ENCODE data around the gene MEGF6. TPM values are rescaled to one million over a fixed set of nuclear protein-coding genes. Genes with fewer than 3 reads are reported as not detected.

MEGF6 gene
- total RNA-seq, 1 experiment from 2014 or later, result 21.3 TPM

DNA sequence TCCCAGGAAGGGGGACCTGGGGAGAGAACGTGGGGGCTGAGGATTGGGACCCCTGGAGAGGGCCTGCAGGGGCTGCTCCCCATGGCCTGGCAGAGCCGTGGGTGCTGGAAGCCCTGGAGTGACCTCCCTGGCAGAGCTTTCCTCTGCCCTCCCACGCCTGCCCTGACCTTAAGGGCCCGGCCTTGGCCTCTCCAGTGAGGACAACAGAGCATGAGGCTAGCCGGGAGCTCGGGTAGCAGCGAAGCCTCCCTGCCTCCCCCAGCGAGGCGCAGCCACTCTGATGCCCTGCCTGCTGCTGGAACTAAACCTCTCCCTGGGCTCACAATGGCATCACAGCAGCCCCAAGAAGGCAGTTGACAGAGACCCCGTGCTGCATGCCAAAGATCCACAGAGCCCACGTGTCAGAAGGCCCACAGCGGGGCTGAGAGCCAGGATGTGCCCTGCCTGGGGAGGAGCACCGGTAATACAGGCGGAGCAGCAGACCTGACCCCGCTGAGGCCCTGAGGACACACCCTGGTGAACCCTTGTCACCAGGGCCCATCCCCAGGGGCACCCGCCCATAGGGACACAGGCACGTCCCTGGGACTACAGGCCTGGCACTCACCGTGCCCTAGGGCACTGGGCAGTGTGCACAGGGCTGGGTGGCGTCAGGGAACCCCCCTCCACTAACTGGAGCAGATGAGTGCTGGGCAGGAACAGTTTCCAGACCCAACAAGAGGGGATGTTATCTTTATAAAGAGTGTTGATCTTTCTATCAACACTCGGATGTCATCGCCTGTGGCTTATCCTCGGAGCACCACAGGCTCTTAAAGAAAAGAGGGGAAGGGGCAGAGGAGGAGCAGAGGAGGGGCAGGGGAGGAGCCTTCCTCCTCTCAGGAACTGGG, 108.4 kb downstream of the MEGF6 start:
- Histone ChIP-seq H2BK120ac (ENCODE audit: low read depth, low read length, poor library complexity, severe bottlenecking) (no peak overlapping the region), H2BK5ac (ENCODE audit: insufficient read length, low read length) (no peak overlapping the region), H2BK12ac (ENCODE audit: insufficient read length, low read depth, low read length) (no peak overlapping the region), H3K56ac (ENCODE audit: insufficient read length, low read depth, low read length) (no peak overlapping the region), H3K4ac (ENCODE audit: low read depth, low read length) (no peak overlapping the region), H4K5ac (ENCODE audit: insufficient read length, low read depth, low read length) (no peak overlapping the region), H2BK20ac (ENCODE audit: low read depth, low read length, poor library complexity, severe bottlenecking) (no peak overlapping the region), H2AK5ac (ENCODE audit: insufficient read length, low read length) (no peak overlapping the region), H3K14ac (ENCODE audit: insufficient read depth, low read length) (no peak overlapping the region; the same call in 1 of the 2 replicates), H3K9ac (ENCODE audit: extremely low read depth, insufficient read length, low read length) (no peak overlapping the region), H4K8ac (replicated peaks; ENCODE audit: insufficient read length, low read depth, low read length) (no peak overlapping the region), H2BK15ac (ENCODE audit: low read depth, low read length) (no peak overlapping the region), H2AFZ (ENCODE audit: low read length) (no peak overlapping the region), H3K27me3 (ENCODE audit: insufficient read depth, low read length) (no peaks in the 10 kb centered on the region), H3K4me1 (ENCODE audit: insufficient read depth, low read length) (no peaks in the 10 kb centered on the region), H3K4me2 (ENCODE audit: insufficient read depth, insufficient read length, low read length) (no peak overlapping the region), H3K79me2 (ENCODE audit: insufficient read depth, low read length) (no peaks in the 10 kb centered on the region), H3T11ph (ENCODE audit: low read length) (no peak overlapping the region), H3K23me2 (ENCODE audit: insufficient read length, low read depth, low read length, poor library complexity, severe bottlenecking) (no peaks in the 10 kb centered on the region), H3K18ac (ENCODE audit: insufficient read length, low read depth, low read length) (no peak overlapping the region), H3K9me3 (ENCODE audit: control insufficient read depth, low read depth, low read length) (no peaks in the 10 kb centered on the region), H3K79me1 (ENCODE audit: insufficient read depth, low read depth, low read length, poor library complexity, severe bottlenecking) (no peaks in the 10 kb centered on the region), H4K20me1 (ENCODE audit: control insufficient read depth, insufficient read depth, insufficient read length) (no peaks in the 10 kb centered on the region), H4K91ac (ENCODE audit: insufficient read length, low read depth, low read length) (no peak overlapping the region), H3K27ac (ENCODE audit: insufficient read length, low read depth, low read length) (no peak overlapping the region), H3K23ac (ENCODE audit: insufficient read length, low read depth, low read length) (no peak overlapping the region)
- no peaks in the 10 kb centered on the region for H3K4me1 Mint-ChIP-seq
- no peak overlapping the region for H3K4me3 Mint-ChIP-seq
- no peaks in the 10 kb centered on the region; a peak in 2 of 7 replicates for H3K36me3 Mint-ChIP-seq (ENCODE audit: insufficient read depth in 1 of 3, low read depth in 3 of 3)
- no CpG with 5 or more reads among the region's 22 CpGs for WGBS (ENCODE audit: extremely low coverage, insufficient read length, low lambda C conversion rate)
- H3K9me3 Mint-ChIP-seq, result no peaks in the 10 kb centered on the region
- TF ChIP-seq, protein P1, sequence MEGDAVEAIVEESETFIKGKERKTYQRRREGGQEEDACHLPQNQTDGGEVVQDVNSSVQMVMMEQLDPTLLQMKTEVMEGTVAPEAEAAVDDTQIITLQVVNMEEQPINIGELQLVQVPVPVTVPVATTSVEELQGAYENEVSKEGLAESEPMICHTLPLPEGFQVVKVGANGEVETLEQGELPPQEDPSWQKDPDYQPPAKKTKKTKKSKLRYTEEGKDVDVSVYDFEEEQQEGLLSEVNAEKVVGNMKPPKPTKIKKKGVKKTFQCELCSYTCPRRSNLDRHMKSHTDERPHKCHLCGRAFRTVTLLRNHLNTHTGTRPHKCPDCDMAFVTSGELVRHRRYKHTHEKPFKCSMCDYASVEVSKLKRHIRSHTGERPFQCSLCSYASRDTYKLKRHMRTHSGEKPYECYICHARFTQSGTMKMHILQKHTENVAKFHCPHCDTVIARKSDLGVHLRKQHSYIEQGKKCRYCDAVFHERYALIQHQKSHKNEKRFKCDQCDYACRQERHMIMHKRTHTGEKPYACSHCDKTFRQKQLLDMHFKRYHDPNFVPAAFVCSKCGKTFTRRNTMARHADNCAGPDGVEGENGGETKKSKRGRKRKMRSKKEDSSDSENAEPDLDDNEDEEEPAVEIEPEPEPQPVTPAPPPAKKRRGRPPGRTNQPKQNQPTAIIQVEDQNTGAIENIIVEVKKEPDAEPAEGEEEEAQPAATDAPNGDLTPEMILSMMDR (conservative IDR thresholded peaks at IDR 0.05), result no peak
- no peak for DNase-seq
- H3K27me3 Mint-ChIP-seq (ENCODE audit: low read depth), result no peaks in the 10 kb centered on the region
- H3K27ac Mint-ChIP-seq, result no peak overlapping the region
